Mononuclear cell (primary cell): Measurements from ENCODE around the gene PROB1. TPM values are rescaled to one million over a fixed set of nuclear protein-coding genes. Genes with fewer than 3 reads are reported as not detected.
"Not testable (repeated sequence)": the region's sequence is repeated elsewhere in the genome, so short reads cannot be mapped to it uniquely, and the experiment has no call there.

ENCODE experiments used
- H3K27me3 ChIP-seq: 2 replicates; pipeline ENCODE4 v1.6.0; 2011; ENCODE audit warnings: low read length, control low read depth; ENCODE audit not compliant: insufficient read depth
- H3K4me1 ChIP-seq: 2 replicates; pipeline ENCODE4 v1.5.1; 2011; ENCODE audit warnings: mild to moderate bottlenecking, low read length, control low read depth; ENCODE audit not compliant: insufficient read depth
- H3K4me3 ChIP-seq: 2 replicates; pipeline ENCODE4 v1.5.1; 2011; ENCODE audit warnings: mild to moderate bottlenecking, low read length, moderate library complexity
- H3K9me3 ChIP-seq: 2 replicates; pipeline ENCODE4 v1.5.1; 2011; ENCODE audit warnings: low read depth, mild to moderate bottlenecking, control low read depth, low read length
- total RNA-seq: library from RNA; depleted of rRNA; stranded (reverse); fragments of >200 nt; gene quantifications from one replicate; pipeline ENCODE4 v1.2.3, GENCODE V29; 2012

The PROB1 gene
- total RNA-seq, 1 donor, result 0.21 TPM

DNA sequence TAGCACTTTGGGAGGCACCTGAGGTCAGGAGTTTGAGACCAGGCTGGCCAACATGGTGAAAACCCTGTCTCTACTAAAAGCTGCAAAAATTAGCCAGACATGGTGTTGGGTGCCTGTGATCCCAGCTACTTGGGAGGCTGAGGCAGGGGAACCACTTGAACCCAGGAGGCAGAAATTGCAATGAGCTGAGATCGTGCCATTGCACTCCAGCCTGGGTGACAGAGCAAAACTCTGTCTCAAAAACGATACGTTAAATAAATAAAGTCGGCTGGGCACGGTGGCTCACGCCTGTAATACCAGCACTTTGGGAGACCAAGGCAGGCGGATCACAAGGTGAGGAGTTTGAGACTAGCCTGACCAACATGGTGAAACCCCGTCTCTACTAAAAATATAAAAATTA is 39.0 kb downstream of the PROB1 start:
- H3K4me3 ChIP-seq, H3K4me1 ChIP-seq, H3K27me3 ChIP-seq, H3K9me3 ChIP-seq: not testable (repeated sequence)

DNA sequence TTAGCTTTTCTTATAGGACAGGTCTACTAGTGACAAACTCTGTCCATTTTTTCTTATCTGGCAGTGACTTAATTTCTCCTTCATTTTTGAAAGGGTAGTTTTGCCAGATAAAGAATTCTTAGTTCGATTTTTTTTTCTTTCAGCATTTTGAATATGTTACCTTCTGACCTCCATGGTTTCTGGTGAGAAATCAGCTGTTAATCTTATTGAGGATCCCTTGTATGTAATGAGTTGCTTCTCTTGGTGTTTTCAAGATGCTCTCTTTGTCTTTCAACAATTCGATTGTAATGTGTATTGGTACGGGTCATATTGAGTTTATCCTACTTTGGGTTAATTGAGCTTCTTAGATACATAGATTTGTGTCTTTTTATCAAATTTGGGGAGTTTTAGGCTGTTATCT is 40.7 kb downstream of the PROB1 start:
- Histone ChIP-seq H3K4me3 (no peak overlapping the region), H3K4me1 (no peaks in the 10 kb centered on the region), H3K27me3 (no peaks in the 10 kb centered on the region), H3K9me3 (no peaks in the 10 kb centered on the region)

DNA sequence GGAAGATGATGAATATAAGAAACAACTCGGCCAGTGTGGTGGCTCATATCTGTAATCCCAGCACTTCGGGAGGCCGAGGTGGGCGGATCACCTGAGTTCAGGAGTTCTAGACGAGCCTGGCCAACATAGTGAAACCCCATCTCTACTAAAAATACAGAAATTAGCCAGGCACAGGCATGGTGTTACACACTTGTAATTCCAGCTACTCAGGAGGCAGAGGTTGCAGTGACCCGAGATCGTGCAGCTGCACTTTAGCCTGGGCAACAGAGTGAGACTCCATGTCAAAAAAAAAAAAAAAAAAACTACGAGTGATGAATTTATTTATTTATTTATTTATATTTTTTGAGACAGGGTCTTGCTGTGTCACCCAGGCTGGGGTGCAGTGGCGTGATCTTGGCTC is 47.0 kb downstream of the PROB1 start:
- H3K4me3 ChIP-seq, H3K27me3 ChIP-seq, H3K9me3 ChIP-seq: not testable (repeated sequence)
- H3K4me1 ChIP-seq, result peaks cover 28% of the 10 kb centered on the region

DNA sequence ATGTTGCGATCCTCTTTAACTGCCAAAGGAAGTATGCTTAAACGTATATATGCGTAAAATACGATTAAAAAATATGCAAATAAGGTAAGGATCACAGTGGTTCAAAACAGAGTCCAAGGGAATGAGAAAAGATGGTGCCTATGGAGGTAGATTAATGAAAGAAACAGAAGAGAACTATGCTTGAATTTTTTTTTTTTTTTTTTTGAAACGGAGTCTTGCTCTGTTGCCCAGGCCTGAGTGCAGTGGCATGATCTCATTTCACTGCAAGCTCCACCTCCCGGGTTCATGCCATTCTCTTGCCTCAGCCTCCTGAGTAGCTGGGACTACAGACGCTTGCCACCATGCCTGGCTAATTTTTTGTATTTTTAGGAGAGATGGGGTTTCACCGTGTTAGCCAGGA is 49.5 kb downstream of the PROB1 start:
- H3K4me3 ChIP-seq, H3K27me3 ChIP-seq, H3K9me3 ChIP-seq: not testable (repeated sequence)
- H3K4me1 ChIP-seq, result peaks cover 44% of the 10 kb centered on the region

DNA sequence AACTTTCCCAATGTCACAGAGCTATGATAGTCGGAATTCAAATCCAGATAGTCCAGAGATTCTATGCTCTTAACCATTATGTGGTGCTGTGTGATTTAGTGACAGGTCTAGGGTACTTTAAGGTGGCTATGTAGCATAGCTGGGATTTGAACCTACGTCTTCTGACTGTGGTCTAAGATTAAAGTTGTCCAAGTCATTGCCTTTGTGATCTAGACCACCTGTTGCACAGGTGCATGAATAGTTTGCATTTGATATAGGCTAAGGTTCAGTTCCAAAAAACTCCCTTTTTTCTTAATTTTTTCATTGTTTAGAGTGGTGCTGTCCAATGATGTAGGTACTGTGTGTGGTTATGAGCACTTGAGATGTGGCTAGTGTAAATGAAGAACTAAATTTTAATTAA is 50.7 kb downstream of the PROB1 start:
- no peak overlapping the region for H3K4me3 ChIP-seq
- no peaks in the 10 kb centered on the region for H3K27me3 ChIP-seq
- no peaks in the 10 kb centered on the region for H3K9me3 ChIP-seq
- H3K4me1 ChIP-seq, result peaks cover 44% of the 10 kb centered on the region

DNA sequence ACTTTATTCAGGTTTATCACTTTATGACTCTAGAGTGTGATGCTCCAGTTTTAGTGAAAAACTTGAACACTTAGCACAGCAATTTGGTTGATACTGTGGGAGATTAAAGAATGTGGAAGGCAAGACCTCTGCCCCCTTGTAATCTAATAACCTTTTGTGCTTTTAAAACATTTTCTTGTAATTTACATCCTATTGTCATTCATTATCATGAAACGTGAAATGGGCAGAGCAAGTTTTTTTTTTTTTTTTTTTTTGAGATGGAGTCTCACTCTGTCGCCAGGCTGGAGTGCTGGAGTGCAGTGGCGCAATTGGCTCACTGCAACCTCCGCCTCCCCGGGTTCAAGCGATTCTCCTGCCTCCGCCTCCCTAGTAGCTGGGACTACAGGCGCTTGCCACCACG is 51.4 kb downstream of the PROB1 start:
- no peaks in the 10 kb centered on the region for H3K27me3 ChIP-seq
- no peaks in the 10 kb centered on the region for H3K9me3 ChIP-seq
- H3K4me1 ChIP-seq, result peaks cover 44% of the 10 kb centered on the region
- H3K4me3 ChIP-seq, result no peak overlapping the region

DNA sequence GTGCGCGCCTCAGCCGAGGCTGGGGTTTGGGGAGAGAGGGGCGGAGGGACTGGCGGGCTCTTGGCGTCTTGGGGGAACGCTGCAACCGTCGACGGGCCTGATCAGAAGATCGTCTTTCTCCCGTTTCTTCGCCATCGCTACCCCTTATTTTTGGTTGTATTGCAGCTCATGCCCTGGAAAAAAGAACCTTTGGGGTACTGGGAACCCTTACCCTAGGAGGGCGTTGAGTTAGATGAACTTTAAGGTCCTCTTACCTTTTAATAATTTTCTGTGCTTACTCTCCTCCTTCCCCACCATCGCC is 52.5 kb downstream of the PROB1 start:
- no peaks in the 10 kb centered on the region for H3K9me3 ChIP-seq
- H3K27me3 ChIP-seq, result no peaks in the 10 kb centered on the region
- H3K4me1 ChIP-seq, result peaks cover 44% of the 10 kb centered on the region
- H3K4me3 ChIP-seq, result peak overlapping the region; percentile 97

DNA sequence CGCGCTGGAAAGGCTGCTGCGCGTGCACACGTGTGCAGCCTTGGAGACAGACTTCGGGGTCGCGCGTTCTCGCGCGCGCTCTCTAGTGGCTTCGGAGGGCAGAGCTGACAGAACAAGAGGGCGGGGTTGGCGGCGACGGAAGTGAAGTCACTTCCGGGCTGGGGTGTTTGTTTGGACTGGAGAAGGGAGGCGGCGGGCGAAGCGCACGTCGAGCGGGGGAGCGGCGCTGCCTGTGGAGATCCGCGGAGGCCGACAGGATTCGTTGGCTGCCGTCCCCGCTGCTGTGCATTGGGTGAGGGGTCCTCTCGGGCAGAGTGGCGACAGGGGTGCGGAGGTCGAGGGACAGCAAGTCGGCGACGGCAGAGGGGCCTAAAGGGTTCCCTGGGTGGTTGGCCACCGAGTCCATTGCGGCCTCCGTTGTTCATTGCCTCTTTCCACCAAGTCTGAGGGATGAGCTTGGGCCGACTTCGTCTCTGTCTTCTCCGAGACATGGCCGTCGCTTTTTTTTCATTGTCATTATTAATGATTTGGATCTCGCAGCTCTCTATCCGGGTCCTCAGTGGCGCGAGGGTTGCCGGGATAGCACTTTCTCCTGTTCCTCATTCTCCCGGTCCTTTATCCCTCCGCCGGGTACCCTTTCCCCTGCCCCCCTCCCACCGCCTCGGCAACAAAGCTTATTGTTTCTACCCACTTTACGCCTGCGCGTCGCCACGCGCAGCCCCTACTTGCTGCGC is 53.0 kb downstream of the PROB1 start, which contains the start of gene PAIP2:
Gene PAIP2, plus strand, starts transcription at position 166 of the 734 bp plus-strand sequence. CDS start 21,931 bp downstream, outside the sequence.
- Histone ChIP-seq H3K4me3 (peak within 1 kb of the TSS; percentile 97), H3K4me1 (peaks cover 43% of the 10 kb centered on the region), H3K27me3 (no peaks in the 10 kb centered on the region), H3K9me3 (no peaks in the 10 kb centered on the region)

DNA sequence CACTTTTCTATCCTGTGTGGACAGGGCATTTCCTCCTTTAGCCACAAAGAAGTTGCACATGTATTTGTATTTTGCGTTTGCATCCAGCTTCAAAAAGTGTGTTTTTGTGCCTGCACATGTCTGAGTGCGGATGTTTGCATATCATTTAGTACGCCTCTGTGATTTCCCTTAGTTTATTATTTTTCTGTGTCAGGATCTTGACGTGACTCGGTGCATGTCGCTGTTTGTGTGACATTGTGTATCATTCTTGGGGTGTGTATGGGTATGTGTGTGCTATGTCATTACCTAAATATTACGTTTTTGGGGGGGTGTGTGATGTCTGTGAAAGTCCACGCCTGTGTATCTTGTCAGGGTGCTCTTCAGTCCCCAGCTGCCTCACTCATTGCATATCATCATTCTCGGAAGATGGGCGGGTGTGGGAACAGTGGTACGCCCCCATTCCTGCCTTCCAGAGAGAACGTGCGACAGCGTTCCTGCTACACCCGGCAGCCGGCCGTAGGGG is 53.7 kb downstream of the PROB1 start:
- H3K27me3 ChIP-seq, result no peaks in the 10 kb centered on the region
- peak overlapping the region; percentile 97 for H3K4me3 ChIP-seq
- H3K4me1 ChIP-seq, result peaks cover 39% of the 10 kb centered on the region
- H3K9me3 ChIP-seq, result no peaks in the 10 kb centered on the region

Other genes starting within 250 kb of the PROB1 start
- gene SIL1, start 196.7 kb downstream of the PROB1 start, total RNA-seq, result 12.4 TPM
- 691 TPM for gene MATR3, start 101.4 kb downstream of the PROB1 start, total RNA-seq
- 129 TPM for gene PAIP2, start 53.2 kb downstream of the PROB1 start, total RNA-seq
- not detected for gene SLC23A1, start 11.8 kb downstream of the PROB1 start, total RNA-seq
- 2.9 TPM for gene MZB1, start 5.2 kb downstream of the PROB1 start, total RNA-seq
- 1.3 TPM for gene SPATA24, start 9.0 kb upstream of the PROB1 start, total RNA-seq
- gene DNAJC18, start 44.4 kb upstream of the PROB1 start, total RNA-seq, result 2.2 TPM
- not detected for gene ECSCR, start 67.6 kb upstream of the PROB1 start, total RNA-seq
- gene SMIM33, start 75.9 kb upstream of the PROB1 start, total RNA-seq, result not detected
- gene STING1, start 87.7 kb upstream of the PROB1 start, total RNA-seq, result 38.4 TPM
- gene UBE2D2, start 166.2 kb upstream of the PROB1 start, total RNA-seq, result 81.5 TPM